ENCODE measurements around the gene DCAF12. TPM values are rescaled to one million over a fixed set of nuclear protein-coding genes. Genes with fewer than 3 reads are reported as not detected.
"Not testable (repeated sequence)": the region's sequence is repeated elsewhere in the genome, so short reads cannot be mapped to it uniquely, and the experiment has no call there.

DCAF12 gene
- total RNA-seq, 1 experiment from 2014 or later = 23.0 TPM

DNA sequence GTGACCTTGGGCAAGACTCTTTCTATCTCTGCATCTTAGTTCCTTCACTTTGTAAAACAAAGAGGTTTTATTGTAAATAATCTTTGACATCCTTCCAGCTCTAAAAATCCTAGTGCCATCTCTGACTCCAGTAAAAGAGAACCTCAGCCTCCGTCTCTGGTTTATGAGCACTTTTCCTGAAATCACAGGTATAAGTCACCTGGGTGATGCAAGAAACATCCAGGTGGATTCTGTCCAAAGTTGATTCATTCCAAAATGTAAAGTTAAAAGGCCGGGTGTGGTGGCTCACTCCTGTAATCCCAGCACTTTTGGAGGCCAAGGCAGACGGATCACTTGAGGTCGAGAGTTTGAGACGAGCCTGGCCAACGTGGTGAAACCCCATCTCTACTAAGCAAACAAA lies 56.7 kb downstream of the DCAF12 start:
- no peak for DNase-seq (ENCODE audit: low spot score)

DNA sequence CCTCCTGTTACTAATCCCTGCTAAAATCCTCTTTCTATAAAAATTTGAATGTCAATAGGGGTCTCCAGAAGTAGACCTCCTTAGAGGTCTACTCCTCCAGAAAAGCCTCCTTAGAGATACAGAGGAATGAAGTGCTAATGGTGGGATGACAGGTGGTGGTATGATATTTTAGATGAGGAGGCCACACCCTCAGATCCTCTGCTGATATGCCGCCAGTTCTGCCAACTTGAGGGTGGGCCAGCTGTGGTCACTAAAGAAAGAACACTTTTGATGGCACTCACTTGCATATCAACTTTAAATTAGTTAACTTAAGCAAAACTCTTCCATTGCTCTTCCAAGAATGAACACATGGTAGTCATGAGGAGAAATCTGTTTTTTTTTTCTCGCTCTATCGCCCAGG lies 61.0 kb downstream of the DCAF12 start:
- DNase-seq (ENCODE audit: low spot score) = no peak

GRCh38 chr9:34059954-34060353 lies 66.5 kb downstream of the DCAF12 start:
- no peak for DNase-seq (ENCODE audit: low spot score)

GRCh38 chr9:34059281-34059680 lies 67.2 kb downstream of the DCAF12 start:
- no peak for DNase-seq (ENCODE audit: low spot score)

DNA sequence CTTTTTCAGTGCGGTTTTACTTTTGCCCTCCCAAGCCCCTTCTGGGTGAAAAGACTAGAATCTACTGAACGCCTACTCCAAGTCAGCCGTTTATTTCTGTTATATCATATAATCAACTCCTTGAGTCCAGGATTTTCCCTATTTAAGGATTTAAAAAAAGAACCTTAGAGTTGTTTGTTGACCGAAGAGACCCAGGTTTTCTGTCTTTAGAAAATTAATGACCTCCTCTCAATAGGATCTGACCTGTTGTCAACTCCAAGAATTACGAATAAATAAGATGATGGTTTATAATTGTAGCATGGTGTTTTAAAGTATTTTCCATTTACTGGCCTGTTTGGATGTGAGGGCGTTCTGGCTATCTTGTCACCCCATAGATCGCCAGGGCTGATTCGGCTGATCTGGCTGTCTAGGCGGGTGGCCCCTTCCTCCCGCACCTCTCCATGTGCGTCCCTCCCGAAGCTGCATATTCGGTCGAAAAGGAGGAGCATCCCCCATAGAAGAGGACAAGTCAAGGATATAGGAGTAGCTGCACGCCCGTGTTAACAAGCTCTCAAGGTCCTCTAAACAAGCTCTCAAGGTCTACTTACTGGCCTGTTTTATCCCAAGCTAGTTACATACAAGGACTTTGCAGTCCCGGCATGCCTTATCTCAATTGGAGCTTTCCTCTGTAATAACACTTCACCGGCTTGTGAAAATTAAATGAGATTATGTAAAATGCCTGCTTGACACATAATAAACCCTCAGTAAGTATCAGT lies 76.7 kb downstream of the DCAF12 start:
- no peak for DNase-seq (ENCODE audit: low spot score)

DNA sequence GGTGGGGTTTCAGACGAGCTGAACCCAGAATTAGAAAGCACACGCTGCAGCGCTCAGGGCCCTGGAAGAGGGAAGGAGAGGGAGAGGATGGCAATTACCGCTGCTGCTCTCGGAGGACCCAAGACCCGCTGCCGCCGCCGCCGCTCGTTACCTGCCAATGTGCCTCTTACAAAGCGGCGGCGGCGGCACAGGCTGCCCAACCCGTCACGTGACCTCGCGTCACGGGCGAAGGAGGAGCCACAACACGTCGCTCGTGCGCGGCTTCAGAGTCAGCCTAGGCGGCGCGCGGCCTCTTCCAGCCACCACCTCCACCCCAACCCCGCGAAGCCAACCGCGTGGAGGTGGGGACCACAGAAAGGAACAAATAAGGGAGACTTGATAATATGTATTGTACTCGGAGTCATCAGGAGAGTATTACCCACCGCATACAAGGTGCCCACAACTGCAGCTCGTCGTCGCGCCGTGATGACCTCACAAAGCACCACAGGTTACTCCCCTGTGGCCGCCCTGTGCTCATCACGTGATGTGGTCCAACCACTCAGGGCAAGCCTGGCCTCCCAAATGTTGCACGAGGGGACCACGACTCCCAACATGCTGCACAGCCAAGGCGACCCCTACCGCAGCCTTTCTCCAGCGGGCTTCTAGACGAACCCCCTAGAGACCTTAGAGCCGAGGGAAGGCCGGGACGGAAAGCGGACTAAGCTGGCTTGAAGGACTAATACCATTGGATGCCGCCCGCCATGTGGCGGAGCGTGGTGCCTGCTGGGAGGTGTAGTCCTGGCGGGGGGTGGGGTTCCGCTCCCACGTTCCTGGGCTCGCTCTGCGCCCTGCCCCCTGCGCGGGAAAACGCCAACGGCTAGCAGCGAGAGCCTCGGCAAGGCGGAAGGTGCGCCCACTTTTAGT lies 77.5 kb downstream of the DCAF12 start, which contains the start of gene UBAP2:
Gene UBAP2, minus strand, starts transcription at position 161 of the 903 bp plus-strand sequence. CDS start 31,739 bp downstream, outside the sequence.
- peak; percentile 94 for DNase-seq (ENCODE audit: low spot score)

- peak; percentile 40 for DNase-seq (ENCODE audit: low spot score)
These were observed 78.4 kb downstream of the DCAF12 start for GRCh38 chr9:34047864-34048726.

DNA sequence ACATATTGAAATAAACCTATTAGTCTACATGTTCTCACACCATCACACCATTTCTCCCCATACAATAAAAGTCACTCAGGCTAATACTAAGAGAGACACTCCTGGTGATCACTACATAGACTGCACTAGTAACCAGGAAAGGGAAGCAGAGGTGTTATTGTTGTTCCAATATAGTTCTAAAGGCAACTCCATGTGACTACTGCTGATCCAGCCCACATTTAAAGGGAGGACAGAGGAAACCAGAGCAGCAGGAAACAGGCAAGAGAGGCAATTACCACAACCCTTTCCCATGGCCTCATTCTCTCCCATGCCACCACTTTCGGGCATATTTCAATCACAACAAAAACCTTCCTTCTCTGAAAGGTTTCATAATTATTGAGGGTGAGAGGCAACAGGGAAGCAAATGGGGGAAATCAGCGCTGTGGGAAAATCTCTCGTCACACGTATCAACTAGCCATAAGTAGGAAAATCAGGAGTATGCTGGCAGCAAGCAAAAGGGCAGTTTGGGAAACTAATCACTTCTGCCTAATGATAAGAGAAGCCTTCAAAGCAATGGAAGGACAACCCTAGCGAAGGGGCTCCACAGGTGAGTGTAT lies 79.6 kb downstream of the DCAF12 start:
- DNase-seq (ENCODE audit: low spot score) = no peak

DNA sequence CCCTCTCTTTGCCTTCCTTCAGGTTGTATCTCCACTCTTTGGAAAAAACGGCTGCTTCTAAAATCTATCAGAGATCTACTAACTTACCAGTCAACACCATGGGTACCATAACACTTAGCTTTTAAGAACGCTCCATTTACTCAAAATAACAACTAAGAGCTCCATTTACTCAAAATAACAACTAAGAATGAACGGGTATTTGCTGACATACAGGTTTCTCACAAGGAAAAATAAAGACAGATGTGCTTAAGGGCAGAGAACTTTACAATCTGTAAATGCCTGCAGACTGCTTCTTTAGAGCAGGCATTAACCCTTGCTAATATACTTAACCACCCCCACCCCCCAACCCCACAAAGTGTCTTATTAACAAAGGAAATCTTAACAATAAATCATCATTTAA lies 80.6 kb downstream of the DCAF12 start:
- no peak for DNase-seq (ENCODE audit: low spot score)

DNA sequence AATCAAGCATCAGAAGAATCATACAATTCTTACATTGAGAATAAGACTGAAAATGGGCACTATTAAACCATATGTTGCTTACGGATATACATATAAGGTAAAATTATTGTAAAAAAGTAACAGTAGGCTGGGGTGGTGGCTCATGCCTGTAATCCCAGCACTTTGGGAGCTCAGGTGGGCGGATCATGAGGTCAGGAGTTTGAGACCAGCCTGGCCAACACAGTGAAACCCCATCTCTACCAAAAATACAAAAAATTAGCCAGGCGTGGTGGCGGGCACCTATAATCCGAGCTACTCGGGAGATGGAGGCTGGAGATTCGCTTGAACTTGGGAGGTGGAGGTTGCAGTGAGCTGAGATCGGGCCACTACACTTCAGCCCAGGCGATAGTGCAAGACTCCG lies 84.4 kb downstream of the DCAF12 start:
- DNase-seq (ENCODE audit: low spot score) = not testable (repeated sequence)

- DNase-seq (ENCODE audit: low spot score) = not testable (repeated sequence)
These were observed 87.6 kb downstream of the DCAF12 start for GRCh38 chr9:34038851-34039250.

DNA sequence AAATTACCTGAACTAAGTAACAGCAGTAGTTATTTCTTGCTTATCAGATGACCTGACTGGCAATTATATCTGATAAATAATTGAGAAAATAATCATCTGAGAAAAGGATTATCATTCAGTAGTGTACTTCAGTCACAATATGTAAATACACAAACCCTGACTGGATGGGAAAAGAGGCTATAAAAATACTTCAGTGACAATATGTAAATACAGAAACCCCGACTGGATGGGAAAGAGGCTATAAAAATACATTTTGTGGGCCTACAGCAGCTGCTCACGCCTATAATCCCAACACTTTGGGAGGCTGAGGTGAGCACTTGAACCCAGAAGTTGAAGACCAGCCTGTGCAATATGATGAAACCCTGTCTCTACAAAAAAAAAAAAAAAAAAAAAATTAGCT lies 88.9 kb downstream of the DCAF12 start:
- DNase-seq (ENCODE audit: low spot score) = no peak

DNA sequence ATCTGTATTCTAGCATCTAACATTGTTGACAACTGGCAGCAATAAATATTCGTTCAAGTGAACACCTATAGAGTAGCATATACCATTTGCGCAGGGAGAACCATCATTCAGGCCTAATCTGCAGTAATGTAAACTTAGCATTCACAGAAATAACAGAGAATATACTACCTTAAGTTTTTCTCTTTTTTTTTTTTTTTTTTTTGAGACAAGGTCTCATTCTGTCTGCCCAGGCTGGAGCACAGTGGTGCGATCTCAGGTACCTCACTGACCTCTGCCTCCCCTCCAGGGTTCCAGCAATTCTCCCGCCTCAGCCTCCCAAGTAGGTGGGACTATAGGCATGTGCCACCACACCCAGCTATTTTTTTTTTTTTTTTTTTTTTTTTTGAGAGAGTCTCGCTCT lies 89.9 kb downstream of the DCAF12 start:
- no peak for DNase-seq (ENCODE audit: low spot score)

Other genes starting within 250 kb of the DCAF12 start
- gene UBAP2, start 77.8 kb downstream of the DCAF12 start, total RNA-seq (2014; rRNA removed; shearing (Covaris generic)) = 11.6 and 14.7 TPM in 2 replicates
- 40.0 and 46.1 TPM in 2 replicates for gene UBAP1, start 52.3 kb upstream of the DCAF12 start, total RNA-seq (2014; rRNA removed; shearing (Covaris generic))
- gene KIF24, start 202.6 kb upstream of the DCAF12 start, total RNA-seq (2014; rRNA removed; shearing (Covaris generic)) = 9.0 and 11.5 TPM in 2 replicates
- gene NUDT2, start 202.9 kb upstream of the DCAF12 start, total RNA-seq (2014; rRNA removed; shearing (Covaris generic)) = 52.1 and 67.4 TPM in 2 replicates

Measured in A172 (cell line).